ENCODE measurements around the gene LMBR1. TPM values are rescaled to one million over a fixed set of nuclear protein-coding genes. Genes with fewer than 3 reads are reported as not detected.

Gene LMBR1
- total and polyA plus RNA-seq, 2 of the 13 experiments (the other 11 are each of a cell fraction or from before 2014, with no cell fraction given), result 20.9 to 39.6 TPM

- TF ChIP-seq SP4 (CRISPR knock-in tag; IDR thresholded peaks at IDR 0.05), result no peak
- TF ChIP-seq HNF1B (CRISPR knock-in tag; IDR thresholded peaks at IDR 0.05), result no peak
- TF ChIP-seq SMYD3 (CRISPR knock-in tag; IDR thresholded peaks at IDR 0.05), result no peak
Observed at GRCh38 chr7:156629873-156630272, 263.1 kb downstream of the LMBR1 start (continued).

- H3K4me2 ChIP-seq (ENCODE audit: low read depth, low read length), result no peak overlapping the region
- H3K27me3 ChIP-seq (ENCODE audit: control insufficient read depth in 1 of 2, insufficient read depth in 2 of 2, low read length in 2 of 2), result no peaks in the 10 kb centered on the region
- no peak overlapping the region for H3K4me3 ChIP-seq (replicated peaks in 1 of 3; ENCODE audit: insufficient read depth in 1 of 3, low read depth in 2 of 3, low read length in 3 of 3)
- no peak overlapping the region for H3K27ac ChIP-seq (ENCODE audit: extremely low read length, insufficient read depth, low read length)
- H3K36me3 ChIP-seq (replicated peaks in 1 of 2; ENCODE audit: control insufficient read depth in 1 of 2, insufficient read depth in 2 of 2, low read length in 2 of 2), result no peaks in the 10 kb centered on the region
- ChIA-PET CTCF (ENCODE audit: low intra/inter-chr PET ratio, low total read pairs) (no interaction called here), POLR2A (no interaction called here)
- FAIRE-seq, result no peak
- no peaks in the 10 kb centered on the region for H4K20me1 ChIP-seq (ENCODE audit: insufficient read depth, low read length)
- H3K9me3 ChIP-seq (ENCODE audit: low read length), result peaks cover 31% of the 10 kb centered on the region
- in situ Hi-C loops (cut with HindIII; ENCODE audit: extremely low pct_ligation_motif_present, low pct_unique_long_range_greater_than_20kb), result loop anchor here (25.0 kb wide), 1 partner anchor 816 kb away; the partner anchor contains the start of gene SHH
- H3K4me1 ChIP-seq (ENCODE audit: insufficient read depth, low read length), result peaks cover 15% of the 10 kb centered on the region
- intact Hi-C loops (cut with micrococcal nuclease; ENCODE audit: unreplicated experiment), result no loop called here
- H2AFZ ChIP-seq (ENCODE audit: low read length), result no peak overlapping the region
- no peak for ATAC-seq
- no peak overlapping the region for H3K9ac ChIP-seq (ENCODE audit: insufficient read depth, low read depth, low read length)
- BruUV-seq (replicated peaks), result no TSS peak
- no peak for TF ChIP-seq TFDP2 (CRISPR knock-in tag; IDR thresholded peaks at IDR 0.05)
- no peak for DNase-seq (ENCODE audit: low spot score)
- H3K79me2 ChIP-seq (ENCODE audit: insufficient read depth, low read length), result no peaks in the 10 kb centered on the region
Observed at GRCh38 chr7:156628562-156628961, 264.4 kb downstream of the LMBR1 start.

Small RNA genes within 50 kb of the gene (small RNA-seq; reads per million reads assigned to genes)
- 0 reads per million in 3 experiments for gene RNU4-31P (ENCODE audit: insufficient read depth in 2 of 3, insufficient read length in 3 of 3, low read depth in 2 of 3, low replicate concordance in 1 of 3)

Other genes starting within 250 kb of the LMBR1 start
- gene NOM1, start 56.5 kb upstream of the LMBR1 start, total RNA-seq (2016; rRNA removed; fragmentation: Illumina TruSeq; extraction: Trizol), result 17.3 and 26.2 TPM in 2 replicates
- 14.0 and 14.2 TPM in 2 replicates for gene NOM1, start 56.5 kb upstream of the LMBR1 start, polyA plus RNA-seq (2011; rRNA removed)
- 3.6 and 6.1 TPM in 2 replicates for gene MNX1, start 117.5 kb upstream of the LMBR1 start, total RNA-seq (2016; rRNA removed; fragmentation: Illumina TruSeq; extraction: Trizol)
- gene MNX1, start 117.5 kb upstream of the LMBR1 start, polyA plus RNA-seq (2011; rRNA removed), result 0.91 and 0.94 TPM in 2 replicates
- 48.2 and 49.8 TPM in 2 replicates for gene UBE3C, start 245.7 kb upstream of the LMBR1 start, total RNA-seq (2016; rRNA removed; fragmentation: Illumina TruSeq; extraction: Trizol)
- gene UBE3C, start 245.7 kb upstream of the LMBR1 start, polyA plus RNA-seq (2011; rRNA removed), result 27.0 and 28.2 TPM in 2 replicates

All from HepG2 (cell line).